ENCODE measurements around the gene GLIPR2.

Gene GLIPR2

DNA sequence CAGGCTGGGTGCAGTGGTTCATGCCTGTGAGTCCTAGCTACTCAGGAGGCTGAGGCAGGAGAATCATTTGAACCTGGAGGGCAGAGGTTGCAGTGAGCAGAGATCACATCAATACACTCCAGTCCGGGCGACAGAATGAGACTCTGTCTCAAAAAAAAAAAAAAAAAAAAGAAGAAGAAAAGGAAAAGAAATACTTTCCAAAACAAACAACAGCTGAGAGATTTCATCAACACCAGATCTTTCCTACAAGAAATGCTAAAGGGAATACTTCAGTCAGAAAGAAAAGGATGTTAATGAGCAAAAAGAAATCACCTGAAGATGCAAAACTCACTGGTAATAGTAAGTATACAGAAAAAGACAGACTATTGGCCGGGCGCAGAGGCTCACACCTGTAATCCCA is 41.0 kb downstream of the GLIPR2 start:
- TF ChIP-seq RAD21 (IDR thresholded peaks at IDR 0.05; ENCODE audit: low read depth) (no peak), CREB1 (IDR thresholded peaks at IDR 0.05; ENCODE audit: low read depth) (no peak), CEBPB (IDR thresholded peaks at IDR 0.05) (no peak)

DNA sequence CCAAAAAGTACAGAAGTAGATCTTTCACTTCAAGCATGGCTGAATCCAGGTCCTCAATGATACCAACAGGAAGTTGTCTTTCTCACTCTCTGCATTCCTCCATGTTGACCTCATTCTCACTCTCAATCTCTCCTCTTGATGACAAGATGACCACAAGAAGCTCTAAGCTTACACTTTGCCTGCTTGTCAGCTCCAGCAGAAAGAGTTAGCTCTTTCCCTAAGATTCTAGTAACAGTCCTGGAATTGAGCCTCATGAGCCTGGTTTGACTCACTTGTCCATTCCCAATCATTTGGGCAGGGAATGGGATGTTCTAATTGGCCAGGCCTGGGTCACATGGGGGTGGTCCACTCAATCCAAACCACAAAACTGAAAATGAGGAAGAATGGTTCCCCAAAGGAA is 50.9 kb downstream of the GLIPR2 start:
- no peak for TF ChIP-seq RAD21 (IDR thresholded peaks at IDR 0.05; ENCODE audit: low read depth)
- TF ChIP-seq, protein P1, sequence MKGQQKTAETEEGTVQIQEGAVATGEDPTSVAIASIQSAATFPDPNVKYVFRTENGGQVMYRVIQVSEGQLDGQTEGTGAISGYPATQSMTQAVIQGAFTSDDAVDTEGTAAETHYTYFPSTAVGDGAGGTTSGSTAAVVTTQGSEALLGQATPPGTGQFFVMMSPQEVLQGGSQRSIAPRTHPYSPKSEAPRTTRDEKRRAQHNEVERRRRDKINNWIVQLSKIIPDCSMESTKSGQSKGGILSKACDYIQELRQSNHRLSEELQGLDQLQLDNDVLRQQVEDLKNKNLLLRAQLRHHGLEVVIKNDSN (IDR thresholded peaks at IDR 0.05), result peak; percentile 17; the same call in 1 of the 2 replicates

DNA sequence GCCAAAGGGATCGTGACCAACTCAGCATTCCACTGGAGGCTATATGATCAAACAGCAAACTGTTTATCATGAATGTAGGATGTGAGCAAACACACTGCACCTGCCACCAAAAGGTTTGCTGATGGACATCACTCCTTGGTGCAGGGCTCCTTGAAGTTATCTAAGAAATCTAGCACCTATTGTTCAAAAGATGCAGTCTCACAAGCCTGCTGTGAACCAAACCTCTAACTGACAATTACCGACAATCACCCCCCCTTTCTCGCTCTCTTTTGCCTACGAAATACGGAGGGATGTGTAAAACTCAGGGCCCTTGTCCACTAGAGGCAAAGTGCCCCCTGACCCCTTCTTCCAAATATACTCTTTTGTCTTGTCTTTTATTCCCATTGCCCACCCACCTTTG is 51.7 kb downstream of the GLIPR2 start:
- TF ChIP-seq NFIC (IDR thresholded peaks at IDR 0.05) (no peak), TCF12 (IDR thresholded peaks at IDR 0.05; ENCODE audit: low read depth) (no peak), EGR1 (IDR thresholded peaks at IDR 0.05) (no peak)
- TF ChIP-seq, protein P1 (IDR thresholded peaks at IDR 0.05), result no peak

- no peak for TF ChIP-seq ZBTB7A (IDR thresholded peaks at IDR 0.05; ENCODE audit: low read depth)
- no peak for TF ChIP-seq FOXM1 (IDR thresholded peaks at IDR 0.05; ENCODE audit: borderline replicate concordance, low read depth)
- no peak for TF ChIP-seq REST (IDR thresholded peaks at IDR 0.05; ENCODE audit: low read depth)
- no peak for TF ChIP-seq TAF1 (IDR thresholded peaks at IDR 0.05; ENCODE audit: low read depth)
- no peak for TF ChIP-seq EGR1 (IDR thresholded peaks at IDR 0.05)
These were observed 53.4 kb downstream of the GLIPR2 start for GRCh38 chr9:36189976-36190375.

DNA sequence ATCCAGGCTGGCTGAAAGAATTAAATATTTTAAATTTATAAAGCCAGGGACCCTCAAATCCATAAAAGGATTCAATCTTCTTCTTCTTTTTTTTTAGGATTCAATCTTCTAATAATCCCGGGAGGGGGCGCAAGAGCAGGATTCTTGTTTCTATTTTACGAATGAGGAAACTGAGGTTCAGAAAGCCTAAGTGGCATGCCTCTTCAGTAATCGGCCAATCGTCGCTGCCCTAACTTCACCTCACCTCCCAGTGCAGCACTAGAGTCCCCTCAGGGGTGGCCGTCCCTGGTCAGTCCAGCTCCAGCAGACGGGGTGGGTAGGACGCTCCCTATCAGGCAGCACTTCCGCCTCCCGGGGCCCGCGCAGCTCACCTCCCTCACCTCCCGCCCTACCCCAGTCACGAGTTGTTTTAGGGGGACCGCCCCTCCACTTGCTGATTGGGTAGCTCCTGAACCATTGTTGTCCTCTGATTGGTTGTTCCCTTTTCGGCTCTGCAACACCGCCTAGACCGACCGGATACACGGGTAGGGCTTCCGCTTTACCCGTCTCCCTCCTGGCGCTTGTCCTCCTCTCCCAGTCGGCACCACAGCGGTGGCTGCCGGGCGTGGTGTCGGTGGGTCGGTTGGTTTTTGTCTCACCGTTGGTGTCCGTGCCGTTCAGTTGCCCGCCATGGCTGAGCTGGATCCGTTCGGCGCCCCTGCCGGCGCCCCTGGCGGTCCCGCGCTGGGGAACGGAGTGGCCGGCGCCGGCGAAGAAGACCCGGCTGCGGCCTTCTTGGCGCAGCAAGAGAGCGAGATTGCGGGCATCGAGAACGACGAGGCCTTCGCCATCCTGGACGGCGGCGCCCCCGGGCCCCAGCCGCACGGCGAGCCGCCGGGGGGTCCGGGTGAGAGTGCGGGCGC is 54.1 kb downstream of the GLIPR2 start, which contains the start of gene CLTA:
TSS of gene CLTA (plus strand) at position 534 of the 902 bp plus-strand sequence. CDS start at position 670, 136 bp downstream.
- TF ChIP-seq TAF1 (IDR thresholded peaks at IDR 0.05; ENCODE audit: low read depth) (peak; percentile 95), CEBPB (IDR thresholded peaks at IDR 0.05) (no peak), ZBTB7A (IDR thresholded peaks at IDR 0.05; ENCODE audit: low read depth) (0 out of 2 replicates have a peak, but pooled peaks have one; percentile 21), EP300 (IDR thresholded peaks at IDR 0.05; ENCODE audit: borderline replicate concordance) (peak; percentile 36; the same call in 1 of the 2 replicates), FOXM1 (IDR thresholded peaks at IDR 0.05; ENCODE audit: borderline replicate concordance, low read depth) (peak; percentile 64; the same call in 1 of the 2 replicates), YY1 (IDR thresholded peaks at IDR 0.05; ENCODE audit: low read depth) (no peak), CREB1 (IDR thresholded peaks at IDR 0.05; ENCODE audit: low read depth) (no peak), NFIC (IDR thresholded peaks at IDR 0.05) (peak; percentile 46; the same call in 1 of the 2 replicates), MAX (IDR thresholded peaks at IDR 0.05) (peak; percentile 75; the same call in 1 of the 2 replicates), RAD21 (IDR thresholded peaks at IDR 0.05; ENCODE audit: low read depth) (no peak), TEAD4 (IDR thresholded peaks at IDR 0.05) (no peak), EGR1 (IDR thresholded peaks at IDR 0.05) (no peak), TCF12 (IDR thresholded peaks at IDR 0.05; ENCODE audit: low read depth) (peak; percentile 64), REST (IDR thresholded peaks at IDR 0.05; ENCODE audit: low read depth) (no peak)
- TF ChIP-seq, protein P1 (IDR thresholded peaks at IDR 0.05), result peak; percentile 87

GRCh38 chr9:36191290-36191645 is 54.7 kb downstream of the GLIPR2 start:
- no peak for TF ChIP-seq EGR1 (IDR thresholded peaks at IDR 0.05)
- TF ChIP-seq FOXM1 (IDR thresholded peaks at IDR 0.05; ENCODE audit: borderline replicate concordance, low read depth), result no peak
- TF ChIP-seq ZBTB7A (IDR thresholded peaks at IDR 0.05; ENCODE audit: low read depth), result no peak
- TF ChIP-seq CREB1 (IDR thresholded peaks at IDR 0.05; ENCODE audit: low read depth), result no peak
- TF ChIP-seq MAX (IDR thresholded peaks at IDR 0.05), result no peak
- TF ChIP-seq, protein P1 (IDR thresholded peaks at IDR 0.05), result no peak
